ENCODE measurements around the gene ZNF554. TPM values are rescaled to one million over a fixed set of nuclear protein-coding genes. Genes with fewer than 3 reads are reported as not detected.
"Not testable (repeated sequence)": the region's sequence is repeated elsewhere in the genome, so short reads cannot be mapped to it uniquely, and the experiment has no call there.

The ZNF554 gene
- total and polyA plus RNA-seq, 12 donors = 0.94 to 6.7 (median 4.7) TPM

GRCh38 chr19:2867025-2867991 lies 47.6 kb downstream of the ZNF554 start, which contains the start of gene ZNF556:
TSS of gene ZNF556 (plus strand) at chr19:2867335. CDS start at chr19:2867422, 87 bp downstream.
- Histone ChIP-seq H3K27ac (no peak within 1 kb of the TSS), H3K36me3 (no peaks in the 10 kb centered on the region), H3K9me3 (peaks cover 0 to 12% (median 0%) of the 10 kb centered on the region in 11 donors), H3K27me3 (no peaks in the 10 kb centered on the region), H3K4me1 (no peaks in the 10 kb centered on the region), H3K4me3 (no peak within 1 kb of the TSS)
- peak in 3 of 8 donors; percentile 35 to 58 (median 42) for ATAC-seq
- intact Hi-C loops (cut with DNase I) = no loop called here
- WGBS, 2 donors = 83 to 86% methylated on average over 36 of the region's 36 CpGs
- no peak for DNase-seq
- no peak for TF ChIP-seq CTCF (IDR thresholded peaks at IDR 0.05)

GRCh38 chr19:2869618-2870017 lies 50.0 kb downstream of the ZNF554 start:
- no peak overlapping the region for H3K4me3 ChIP-seq
- ATAC-seq (no peak), DNase-seq (no peak)
- intact Hi-C loops (cut with DNase I) = loop anchor here in 7 of 10 donors (5.0 to 10.0 kb wide), 2 partner anchors 222 to 225 kb away; no protein-coding TSS in a partner anchor
- WGBS, 2 donors = 82 to 85% methylated on average over 10 of the region's 10 CpGs
- no peaks in the 10 kb centered on the region for H3K27me3 ChIP-seq
- no peak overlapping the region for H3K27ac ChIP-seq
- no peak for TF ChIP-seq CTCF (IDR thresholded peaks at IDR 0.05)
- H3K36me3 ChIP-seq = no peaks in the 10 kb centered on the region
- H3K4me1 ChIP-seq = no peaks in the 10 kb centered on the region
- peaks cover 0 to 12% (median 0%) of the 10 kb centered on the region in 11 donors for H3K9me3 ChIP-seq

- H3K9me3 ChIP-seq = peaks cover 0 to 30% (median 13%) of the 10 kb centered on the region in 11 donors
- not testable (repeated sequence) for H3K36me3 ChIP-seq, H3K4me1 ChIP-seq, H3K27me3 ChIP-seq, H3K4me3 ChIP-seq, H3K27ac ChIP-seq, DNase-seq, ATAC-seq
- 14 to 24% methylated on average over 2 to 10 of the region's 11 CpGs for WGBS, 2 donors
- intact Hi-C loops (cut with DNase I) = loop anchor here in 7 of 10 donors (5.0 to 10.0 kb wide), 2 partner anchors 225 to 227 kb away; no protein-coding TSS in a partner anchor
- peak in 8 of 9 donors; percentile 8 to 50 (median 32) for TF ChIP-seq CTCF (IDR thresholded peaks at IDR 0.05)
Measured at GRCh38 chr19:2872175-2872574, 52.5 kb downstream of the ZNF554 start.
